GM18505 (cell line): ENCODE results near the gene MACROH2A2.

Experiments
- ATAC-seq: cut with Tn5 transposase; IDR thresholded peaks from one replicate; pipeline ENCODE4 v1.9.1; 2021; ENCODE audit not compliant: unreplicated experiment
- POLR2A ChIP-seq: IDR thresholded peaks from 4 replicates; pipeline ENCODE4 v1.6.1; 2011; ENCODE audit warnings: borderline replicate concordance; ENCODE audit not compliant: insufficient read depth, insufficient read length; ENCODE audit errors: extremely low read depth

Gene MACROH2A2

DNA sequence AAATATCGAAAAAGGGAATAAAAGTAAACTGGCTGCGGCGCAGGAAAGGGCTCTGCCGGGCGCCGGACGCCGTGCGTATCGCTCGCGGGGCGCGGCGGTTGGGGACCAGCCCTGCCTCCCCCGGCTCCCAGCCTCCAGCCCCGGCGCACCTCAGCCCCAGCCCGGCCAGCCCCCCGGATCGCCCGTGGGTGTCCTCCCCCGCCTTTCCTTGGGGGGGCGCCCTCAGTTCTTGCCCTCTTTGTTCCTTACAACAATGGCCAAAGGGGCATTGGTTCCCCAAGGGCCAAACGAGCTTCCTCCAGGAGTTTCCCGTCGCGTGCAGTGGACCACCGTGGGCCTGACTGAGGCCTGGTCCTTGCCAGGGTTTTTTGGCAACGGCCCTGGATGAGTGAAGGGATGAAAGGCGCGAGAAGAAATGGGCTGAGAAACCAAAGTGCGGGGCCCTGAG lies 1.2 kb downstream of the MACROH2A2 start:
- TF ChIP-seq POLR2A, result no peak
- ATAC-seq, result no peak

DNA sequence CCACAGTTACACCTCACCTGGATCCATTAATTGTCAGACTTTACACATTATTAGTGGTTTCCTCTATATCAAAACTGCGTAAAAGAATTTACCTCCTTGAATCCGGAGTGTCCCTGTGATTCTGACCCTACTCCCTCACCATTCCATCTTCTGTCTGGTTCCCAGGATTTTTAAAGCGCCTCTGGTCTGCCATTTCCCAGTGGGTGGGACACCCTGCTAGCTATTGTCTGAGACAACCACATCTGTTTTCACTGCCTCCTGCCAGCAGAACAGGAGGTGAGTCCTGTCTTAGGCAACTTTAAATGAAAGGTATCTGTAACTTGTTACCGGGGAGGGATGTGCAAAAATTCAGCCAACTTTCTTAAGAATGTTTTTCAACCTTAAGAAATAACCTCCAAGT lies 2.3 kb downstream of the MACROH2A2 start:
- no peak for TF ChIP-seq POLR2A
- ATAC-seq, result no peak

DNA sequence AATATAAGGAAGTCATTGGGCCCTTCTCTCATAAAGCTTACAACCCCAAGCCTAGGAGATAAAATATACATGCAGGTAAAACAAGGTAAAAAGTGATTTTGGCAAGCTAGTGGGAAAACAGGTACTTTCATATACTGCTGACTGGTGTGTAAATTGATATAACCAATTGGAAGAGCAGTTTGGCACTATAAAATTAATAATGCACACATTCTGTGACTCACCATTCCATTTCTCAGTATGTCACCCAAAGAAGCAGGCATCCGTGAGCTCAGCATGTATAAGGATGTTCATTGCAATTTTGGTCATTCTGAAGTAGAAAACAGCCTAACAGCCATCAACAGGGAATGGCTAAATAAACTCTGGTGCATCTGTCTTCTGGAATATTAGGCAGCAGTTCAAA lies 2.9 kb downstream of the MACROH2A2 start:
- no peak for TF ChIP-seq POLR2A
- ATAC-seq, result no peak

DNA sequence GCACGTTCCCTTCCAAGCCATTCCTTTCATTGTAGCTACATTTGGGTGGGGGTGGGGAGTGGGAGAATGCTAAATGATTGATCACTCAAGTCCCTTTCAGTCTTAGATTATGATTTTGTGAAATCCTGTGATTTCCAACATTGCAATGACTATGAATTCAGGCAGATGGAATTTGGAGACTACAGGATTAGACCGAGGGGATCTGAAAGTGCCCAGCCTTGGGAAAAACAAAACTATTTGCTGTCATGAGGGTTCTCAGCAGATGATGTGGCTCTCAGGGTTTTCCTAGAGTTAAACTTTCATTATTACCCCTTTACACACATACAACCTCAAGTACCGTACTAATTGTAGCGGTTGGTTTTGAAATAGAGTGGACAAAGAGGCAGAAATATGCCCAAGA lies 4.7 kb downstream of the MACROH2A2 start:
- ATAC-seq, result no peak
- TF ChIP-seq POLR2A, result no peak

DNA sequence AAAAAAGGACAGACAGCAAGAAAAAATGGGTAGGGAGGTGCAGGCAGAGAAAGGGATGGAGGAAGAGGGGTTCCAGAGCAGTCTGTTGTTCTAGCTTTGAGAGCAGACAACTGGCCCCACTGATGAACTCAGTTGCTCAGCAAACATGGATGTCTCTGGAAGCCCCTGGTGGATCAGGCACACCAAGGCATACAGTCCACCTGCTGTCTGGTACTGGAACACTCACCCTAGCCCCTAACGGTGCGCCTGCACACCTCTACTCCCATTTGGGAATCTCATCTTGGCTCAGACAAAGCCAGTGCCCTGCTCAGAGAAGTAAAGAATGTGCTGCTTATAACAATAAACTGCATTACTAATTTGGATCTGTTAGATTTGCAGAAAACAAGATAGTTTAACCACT lies 7.7 kb downstream of the MACROH2A2 start:
- TF ChIP-seq POLR2A, result no peak
- ATAC-seq, result no peak

DNA sequence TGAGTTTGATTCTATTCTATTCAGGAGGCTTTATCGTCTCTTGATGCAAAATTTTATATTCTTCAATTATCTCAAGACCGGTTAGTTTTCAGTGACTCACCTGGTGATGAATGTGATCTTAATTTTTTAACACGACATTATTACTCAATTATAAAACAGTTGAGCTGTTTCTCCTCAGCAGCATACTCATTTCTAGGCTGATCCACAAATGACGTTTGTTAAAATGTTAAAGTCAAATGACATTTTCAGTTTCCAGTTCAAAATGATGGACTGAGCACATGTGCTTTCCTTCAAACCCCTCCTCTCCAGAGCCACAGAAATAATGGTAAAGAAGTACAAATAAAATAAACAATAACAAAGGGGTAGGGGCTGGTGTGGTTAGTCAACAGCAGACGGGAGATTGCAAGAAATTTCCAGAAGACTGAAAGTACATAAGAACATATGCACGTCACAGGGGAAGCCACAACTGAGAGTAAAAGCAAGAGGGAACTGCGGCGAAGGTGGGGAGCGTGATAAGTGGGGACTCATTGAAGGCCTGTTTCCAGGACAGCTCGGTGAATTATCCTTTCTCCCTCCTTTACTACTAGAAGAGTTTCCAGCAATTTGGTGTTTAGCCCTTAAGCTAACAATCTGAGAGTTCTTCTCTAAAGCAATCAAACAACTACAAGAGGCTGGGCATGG lies 10.9 kb downstream of the MACROH2A2 start:
- TF ChIP-seq POLR2A, result no peak
- no peak for ATAC-seq

DNA sequence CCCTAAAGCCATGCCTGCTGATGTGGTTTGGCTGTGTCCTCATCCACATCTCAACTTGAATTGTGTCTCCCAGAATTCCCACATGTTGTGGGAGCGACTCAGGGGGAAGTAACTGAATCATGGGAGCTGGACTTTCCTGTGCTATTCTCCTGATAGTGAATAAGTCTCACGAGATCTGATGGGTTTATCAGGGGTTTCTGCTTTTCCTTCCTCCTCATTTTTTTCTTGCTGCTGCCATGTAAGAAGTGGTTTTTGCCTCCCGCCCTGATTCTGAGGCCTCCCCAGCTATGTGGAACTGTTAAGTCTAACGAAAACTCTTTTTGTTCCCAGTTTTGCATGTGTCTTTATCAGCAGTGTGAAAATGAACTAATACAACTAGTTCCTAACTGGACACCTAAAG lies 11.8 kb downstream of the MACROH2A2 start:
- no peak for TF ChIP-seq POLR2A
- no peak for ATAC-seq

DNA sequence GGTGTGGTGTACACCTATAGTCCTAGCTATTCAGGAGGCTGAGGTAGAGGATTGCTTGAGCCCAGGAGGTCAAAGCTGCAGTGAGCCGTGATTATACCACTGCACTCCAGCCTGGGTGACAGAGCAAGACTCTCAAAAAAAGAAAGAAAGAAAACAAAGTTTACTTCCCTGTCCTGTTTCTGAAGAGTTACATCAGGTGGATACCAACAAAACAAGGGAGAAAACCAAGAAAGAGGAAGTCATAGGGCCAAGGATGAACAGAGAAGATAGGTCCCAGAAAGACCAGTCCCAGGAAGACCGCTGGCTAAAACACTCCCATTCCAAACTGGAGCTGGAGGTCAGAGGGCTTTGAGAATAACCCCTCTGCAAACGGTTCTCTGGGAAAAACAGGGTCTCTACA lies 13.5 kb downstream of the MACROH2A2 start:
- no peak for TF ChIP-seq POLR2A
- no peak for ATAC-seq

DNA sequence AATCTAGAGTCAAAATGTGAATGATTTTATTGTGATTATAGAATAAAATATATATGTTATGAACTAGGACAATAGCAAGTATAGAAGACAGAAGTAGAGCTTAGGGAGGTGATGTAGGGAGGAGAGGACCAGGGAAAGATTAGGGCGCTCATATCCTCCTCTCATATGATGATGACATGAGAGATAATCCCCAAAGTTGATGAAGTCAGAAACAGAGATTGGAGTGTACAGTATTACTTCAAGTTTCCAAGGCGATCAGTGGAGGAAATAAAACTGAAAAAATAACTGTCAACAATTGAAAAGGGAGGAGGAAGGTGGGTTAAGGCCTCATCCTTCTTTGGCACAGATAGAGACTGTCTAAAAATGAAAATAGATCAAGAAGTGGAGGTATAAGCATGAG lies 14.9 kb downstream of the MACROH2A2 start:
- no peak for ATAC-seq
- TF ChIP-seq POLR2A, result no peak

DNA sequence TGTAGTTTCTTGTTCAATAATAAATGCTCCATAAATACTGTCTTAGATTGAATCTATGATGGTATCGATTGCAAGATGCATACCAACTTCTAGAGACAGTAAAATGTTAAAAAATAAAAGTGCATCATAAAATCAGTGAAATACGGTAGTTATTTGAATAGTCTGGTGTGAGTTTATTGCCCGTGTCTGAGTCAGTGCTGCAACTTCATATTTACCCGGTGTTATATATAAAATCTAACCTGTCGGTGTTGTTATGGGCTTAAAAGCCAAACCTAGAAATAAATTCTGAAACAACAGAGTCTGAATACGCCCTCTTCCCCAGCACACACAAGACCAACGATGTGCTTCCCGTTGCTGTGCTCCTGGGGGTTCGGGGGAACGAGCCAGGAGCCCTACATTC lies 16.3 kb downstream of the MACROH2A2 start:
- TF ChIP-seq POLR2A, result no peak
- ATAC-seq, result no peak

DNA sequence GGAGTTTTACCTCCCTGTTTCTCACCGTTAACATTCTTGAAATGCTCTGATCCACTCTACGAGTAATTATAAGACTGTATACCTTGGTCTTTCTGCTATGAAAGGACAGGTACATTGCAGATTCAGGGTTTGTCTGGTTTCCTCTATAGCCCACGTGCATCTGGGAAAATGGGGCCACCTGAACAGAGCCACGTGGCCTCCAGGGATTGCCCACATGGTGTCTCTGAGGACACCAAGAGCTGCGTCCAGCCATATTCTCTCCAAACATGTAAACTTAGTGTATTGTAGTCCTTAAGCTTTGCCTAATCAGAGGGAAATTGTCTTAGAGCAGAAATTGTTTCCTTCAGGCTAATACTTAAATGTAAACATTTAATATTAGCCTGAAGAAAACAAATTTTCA lies 16.7 kb downstream of the MACROH2A2 start:
- no peak for ATAC-seq
- TF ChIP-seq POLR2A, result no peak

DNA sequence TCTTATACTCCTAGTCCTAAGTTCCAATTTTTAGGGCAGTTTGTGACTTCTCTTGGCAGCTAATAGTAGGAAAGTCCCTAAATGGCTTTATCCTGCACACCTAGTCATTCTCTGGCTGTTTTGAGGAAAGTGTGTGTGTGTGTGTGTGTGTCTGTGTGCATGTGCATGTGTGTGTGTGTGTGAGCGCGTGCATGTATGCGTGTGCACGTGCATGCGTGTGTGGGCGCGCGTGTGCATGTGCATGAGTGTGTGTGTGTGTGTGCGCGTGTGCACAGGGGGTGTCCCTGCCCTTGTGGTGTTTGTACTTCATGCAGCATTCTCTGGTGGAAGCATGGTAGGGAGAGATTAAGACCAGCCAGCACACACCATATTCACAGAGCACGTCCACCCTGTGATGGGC lies 18.2 kb downstream of the MACROH2A2 start:
- TF ChIP-seq POLR2A, result no peak
- ATAC-seq, result no peak

DNA sequence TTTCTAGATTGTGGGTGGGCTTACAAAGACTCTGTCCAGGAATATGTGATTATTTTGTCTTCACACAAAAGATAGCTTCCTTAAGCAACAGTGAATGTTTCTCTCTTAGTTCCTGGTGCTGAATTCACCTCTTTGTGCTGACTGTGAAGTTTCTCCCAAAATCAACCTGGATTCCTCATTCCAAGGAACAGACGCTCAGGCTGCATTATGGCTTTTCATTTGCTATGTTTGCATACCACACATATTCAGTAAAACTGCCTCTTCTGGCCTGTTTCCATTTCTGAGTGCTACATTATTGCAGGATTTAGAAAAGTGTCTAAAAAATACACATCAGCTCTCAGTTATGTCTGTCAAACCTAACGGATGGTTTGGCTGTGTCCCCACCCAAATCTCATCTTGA lies 21.5 kb downstream of the MACROH2A2 start:
- no peak for ATAC-seq

DNA sequence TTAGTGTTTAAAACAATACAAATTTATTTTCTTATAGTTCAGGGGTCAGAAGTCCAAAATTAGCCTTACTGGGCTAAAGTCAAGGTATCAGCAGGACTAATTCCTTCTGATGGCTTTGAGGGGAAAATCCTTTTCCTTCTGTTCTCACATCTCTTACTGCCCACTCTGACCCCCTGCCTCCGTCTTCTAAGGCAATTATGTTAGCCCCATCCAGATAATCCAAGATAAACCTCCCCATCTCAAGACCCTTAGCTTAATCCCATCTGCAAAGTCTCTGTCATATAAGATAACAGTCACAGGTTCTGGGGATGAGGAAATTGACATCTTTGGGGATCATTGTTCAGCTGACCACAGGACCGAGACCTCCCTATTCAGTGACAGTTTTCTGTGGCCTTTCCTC lies 22.3 kb downstream of the MACROH2A2 start:
- no peak for TF ChIP-seq POLR2A

More for the DNA sequence above, 21.5 kb downstream of the MACROH2A2 start:
- TF ChIP-seq POLR2A, result no peak

DNA sequence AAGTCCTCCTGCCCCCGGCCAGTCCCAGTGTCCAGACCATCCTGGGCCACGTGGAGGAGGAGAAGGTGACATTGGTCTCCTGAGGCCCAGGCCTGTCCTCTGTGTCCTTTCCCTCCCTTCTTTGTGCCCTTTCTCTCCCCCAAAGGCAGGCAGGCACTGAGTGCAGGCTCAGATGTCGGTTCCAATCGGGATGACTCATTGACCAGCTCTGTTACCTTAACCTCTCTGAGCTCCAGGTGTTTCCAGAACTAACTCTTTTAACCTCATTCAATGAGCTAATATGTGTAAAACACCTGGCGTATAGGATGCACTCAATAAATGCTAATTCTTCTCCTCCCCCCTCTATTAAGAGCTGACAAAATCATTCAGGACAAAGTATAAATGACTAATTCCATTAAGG lies 25.7 kb downstream of the MACROH2A2 start:
- no peak for ATAC-seq

More for the DNA sequence above, 22.3 kb downstream of the MACROH2A2 start:
- ATAC-seq, result no peak

More for the DNA sequence above, 25.7 kb downstream of the MACROH2A2 start:
- TF ChIP-seq POLR2A, result no peak
